Upper lobe of right lung (tissue), 1 donor: Measurements from ENCODE around the gene ZSWIM8. TPM values are rescaled to one million over a fixed set of nuclear protein-coding genes. Genes with fewer than 3 reads are reported as not detected.
"Not testable (repeated sequence)": the region's sequence is repeated elsewhere in the genome, so short reads cannot be mapped to it uniquely, and the experiment has no call there.

Experiments
- ATAC-seq: fragments of 200-7000 bp; cut with Tn5 transposase; one replicate; pipeline ENCODE4 v1.9.1; 2020; ENCODE audit warnings: mild to moderate bottlenecking, moderate library complexity
- DNase-seq: peaks from one replicate; pipeline ENCODE4 v3.0.0-alpha.2; 2020
- H3K27ac ChIP-seq: fragments of 200-600 bp; one replicate; pipeline ENCODE4 v1.8.0; 2022
- H3K27me3 ChIP-seq: fragments of 200-600 bp; one replicate; pipeline ENCODE4 v1.8.0; 2022; ENCODE audit warnings: mild to moderate bottlenecking
- H3K36me3 ChIP-seq: fragments of 200-600 bp; one replicate; pipeline ENCODE4 v1.8.0; 2022
- H3K4me1 ChIP-seq: fragments of 200-600 bp; one replicate; pipeline ENCODE4 v1.8.0; 2022
- H3K4me3 ChIP-seq: fragments of 200-600 bp; one replicate; pipeline ENCODE4 v1.8.0; 2022; ENCODE audit warnings: mild to moderate bottlenecking
- H3K9me3 ChIP-seq: fragments of 200-600 bp; one replicate; pipeline ENCODE4 v1.8.0; 2022
- intact Hi-C: fragments of 100-400 bp; cut with DNase I; formaldehyde crosslinking; loops from one replicate; pipeline ENCODE4 v1.11.0; 2022
- total RNA-seq: library from RNA; stranded (reverse); fragmentation: NEBNext Ultra II Directional; extraction: Animal tissue kit (Norgen Biotek cat#: 25700); gene quantifications from one replicate; pipeline ENCODE4 v1.2.1, GENCODE V29; 2021
- TF ChIP-seq, protein P1 (sequence below): fragments of 200-600 bp; IDR thresholded peaks from one replicate; pipeline ENCODE4 v1.8.0; 2022; ENCODE audit warnings: antibody characterized with exemption
- donor health status: DM: no; HTN: yes; CAD: no; lungs with severe emphysema.

Gene ZSWIM8
- total RNA-seq, 1 donor from 2014 or later, result 117 TPM

DNA sequence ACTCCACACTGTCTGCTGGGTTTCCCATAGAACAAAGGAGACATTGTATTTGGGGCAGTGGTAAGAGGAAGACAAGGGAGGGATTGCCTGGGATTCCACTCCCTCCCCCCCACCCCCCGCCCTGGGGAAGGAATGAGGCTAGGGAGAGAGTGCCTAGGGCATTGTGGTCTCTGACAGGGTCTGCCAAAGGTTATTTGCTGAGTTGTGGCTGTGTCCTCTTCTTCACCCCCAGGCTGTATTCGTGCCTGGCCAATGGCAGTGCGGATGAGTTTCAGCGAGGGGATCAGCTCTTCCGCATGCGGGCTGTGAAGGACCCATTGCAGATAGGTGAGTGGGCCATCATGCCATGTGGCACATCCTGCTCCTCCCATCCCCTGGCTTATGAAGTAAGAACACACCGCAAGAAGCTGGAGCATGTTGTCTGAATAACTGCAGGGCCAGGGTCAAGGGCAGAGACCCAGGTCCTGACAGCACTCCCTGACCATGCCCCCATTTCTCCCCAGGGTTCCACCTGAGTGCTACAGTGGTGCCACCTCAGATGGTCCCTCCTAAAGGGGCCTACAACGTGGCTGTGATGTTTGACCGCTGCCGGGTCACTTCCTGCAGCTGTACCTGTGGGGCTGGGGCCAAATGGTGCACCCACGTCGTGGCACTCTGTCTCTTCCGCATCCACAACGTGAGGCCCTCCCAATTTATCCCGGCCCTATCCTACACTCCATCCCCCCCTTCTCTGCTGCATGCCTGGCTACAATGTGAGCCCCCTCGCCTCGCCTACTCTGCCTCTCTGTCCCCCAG is 3.7 kb downstream of the ZSWIM8 start:
- DNase-seq (no peak), ATAC-seq (no peak)
- H3K27ac ChIP-seq, result no peak overlapping the region
- no peaks in the 10 kb centered on the region for H3K9me3 ChIP-seq
- H3K4me1 ChIP-seq, result peaks cover 24% of the 10 kb centered on the region
- no peaks in the 10 kb centered on the region for H3K27me3 ChIP-seq
- TF ChIP-seq, protein P1, sequence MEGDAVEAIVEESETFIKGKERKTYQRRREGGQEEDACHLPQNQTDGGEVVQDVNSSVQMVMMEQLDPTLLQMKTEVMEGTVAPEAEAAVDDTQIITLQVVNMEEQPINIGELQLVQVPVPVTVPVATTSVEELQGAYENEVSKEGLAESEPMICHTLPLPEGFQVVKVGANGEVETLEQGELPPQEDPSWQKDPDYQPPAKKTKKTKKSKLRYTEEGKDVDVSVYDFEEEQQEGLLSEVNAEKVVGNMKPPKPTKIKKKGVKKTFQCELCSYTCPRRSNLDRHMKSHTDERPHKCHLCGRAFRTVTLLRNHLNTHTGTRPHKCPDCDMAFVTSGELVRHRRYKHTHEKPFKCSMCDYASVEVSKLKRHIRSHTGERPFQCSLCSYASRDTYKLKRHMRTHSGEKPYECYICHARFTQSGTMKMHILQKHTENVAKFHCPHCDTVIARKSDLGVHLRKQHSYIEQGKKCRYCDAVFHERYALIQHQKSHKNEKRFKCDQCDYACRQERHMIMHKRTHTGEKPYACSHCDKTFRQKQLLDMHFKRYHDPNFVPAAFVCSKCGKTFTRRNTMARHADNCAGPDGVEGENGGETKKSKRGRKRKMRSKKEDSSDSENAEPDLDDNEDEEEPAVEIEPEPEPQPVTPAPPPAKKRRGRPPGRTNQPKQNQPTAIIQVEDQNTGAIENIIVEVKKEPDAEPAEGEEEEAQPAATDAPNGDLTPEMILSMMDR, result no peak
- no peak overlapping the region for H3K4me3 ChIP-seq
- intact Hi-C loops, result no loop called here
- peaks cover 52% of the 10 kb centered on the region for H3K36me3 ChIP-seq

DNA sequence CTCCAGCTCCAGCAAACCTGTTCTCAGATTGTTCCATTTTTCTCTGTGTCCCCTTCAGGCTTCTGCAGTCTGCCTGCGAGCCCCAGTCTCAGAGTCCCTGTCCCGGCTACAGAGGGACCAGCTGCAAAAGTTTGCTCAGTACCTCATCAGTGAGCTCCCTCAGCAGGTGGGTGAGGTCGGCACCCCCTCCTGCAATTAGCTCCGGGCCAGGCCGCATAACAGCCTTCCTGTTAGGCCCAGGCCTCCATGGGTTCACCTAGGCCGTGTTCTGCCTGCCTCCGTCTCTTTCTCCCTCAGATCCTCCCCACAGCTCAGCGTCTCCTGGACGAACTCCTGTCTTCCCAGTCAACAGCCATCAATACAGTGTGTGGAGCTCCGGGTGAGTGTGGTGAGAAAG is 4.3 kb downstream of the ZSWIM8 start:
- H3K4me1 ChIP-seq, result peaks cover 22% of the 10 kb centered on the region
- no peak overlapping the region for H3K27ac ChIP-seq
- H3K9me3 ChIP-seq, result no peaks in the 10 kb centered on the region
- TF ChIP-seq, protein P1, result no peak
- H3K27me3 ChIP-seq, result no peaks in the 10 kb centered on the region
- DNase-seq (no peak), ATAC-seq (no peak)
- peaks cover 58% of the 10 kb centered on the region for H3K36me3 ChIP-seq
- intact Hi-C loops, result no loop called here
- no peak overlapping the region for H3K4me3 ChIP-seq

DNA sequence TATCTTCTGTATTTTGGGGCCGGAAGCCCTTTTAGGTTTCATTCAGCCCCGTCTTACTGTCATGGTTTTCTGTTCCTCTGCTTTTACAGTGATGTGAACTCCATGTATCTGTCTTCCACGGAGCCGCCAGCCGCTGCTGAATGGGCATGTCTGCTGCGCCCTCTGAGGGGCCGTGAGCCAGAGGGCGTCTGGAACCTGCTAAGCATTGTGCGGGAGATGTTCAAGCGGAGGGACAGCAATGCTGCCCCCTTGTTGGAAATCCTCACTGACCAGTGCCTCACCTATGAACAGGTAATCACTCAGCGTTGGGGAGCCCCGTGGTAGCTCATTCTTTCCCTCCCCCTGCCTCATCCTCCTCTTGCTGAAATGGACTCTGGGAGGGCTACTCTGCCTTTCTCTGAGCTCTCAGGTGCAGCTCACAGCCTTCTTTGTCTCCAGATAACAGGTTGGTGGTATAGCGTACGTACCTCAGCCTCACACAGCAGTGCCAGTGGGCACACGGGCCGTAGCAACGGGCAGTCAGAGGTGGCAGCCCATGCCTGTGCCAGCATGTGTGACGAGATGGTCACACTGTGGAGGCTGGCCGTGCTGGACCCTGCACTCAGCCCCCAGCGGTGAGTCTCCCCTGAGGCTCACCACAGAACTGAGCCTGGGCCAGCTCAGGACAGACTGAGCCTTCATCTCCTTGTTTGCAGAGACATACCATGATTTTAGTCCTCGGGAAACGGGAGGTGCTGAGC is 5.7 kb downstream of the ZSWIM8 start:
- ATAC-seq (no peak), DNase-seq (no peak)
- peaks cover 18% of the 10 kb centered on the region for H3K4me1 ChIP-seq
- intact Hi-C loops, result no loop called here
- no peaks in the 10 kb centered on the region for H3K27me3 ChIP-seq
- no peaks in the 10 kb centered on the region for H3K9me3 ChIP-seq
- peaks cover 72% of the 10 kb centered on the region for H3K36me3 ChIP-seq
- H3K4me3 ChIP-seq, result no peak overlapping the region
- TF ChIP-seq, protein P1, result no peak
- no peak overlapping the region for H3K27ac ChIP-seq

DNA sequence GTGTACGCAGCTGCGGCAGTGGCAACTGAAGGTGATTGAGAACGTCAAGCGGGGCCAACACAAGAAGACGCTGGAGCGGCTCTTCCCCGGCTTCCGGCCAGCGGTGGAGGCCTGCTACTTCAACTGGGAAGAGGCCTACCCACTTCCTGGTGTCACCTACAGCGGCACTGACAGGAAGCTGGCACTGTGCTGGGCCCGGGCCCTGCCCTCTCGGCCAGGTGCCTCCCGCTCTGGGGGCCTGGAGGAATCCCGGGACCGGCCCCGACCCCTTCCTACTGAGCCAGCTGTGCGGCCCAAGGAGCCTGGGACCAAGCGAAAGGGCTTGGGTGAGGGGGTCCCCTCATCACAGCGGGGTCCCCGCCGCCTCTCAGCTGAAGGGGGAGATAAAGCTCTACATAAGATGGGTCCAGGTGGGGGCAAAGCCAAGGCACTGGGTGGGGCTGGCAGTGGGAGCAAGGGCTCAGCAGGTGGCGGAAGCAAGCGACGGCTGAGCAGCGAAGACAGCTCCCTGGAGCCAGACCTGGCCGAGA is 6.5 kb downstream of the ZSWIM8 start:
- H3K4me1 ChIP-seq, result peaks cover 11% of the 10 kb centered on the region
- no peak for ATAC-seq
- H3K27ac ChIP-seq, result no peak overlapping the region
- H3K36me3 ChIP-seq, result peaks cover 81% of the 10 kb centered on the region
- H3K9me3 ChIP-seq, result no peaks in the 10 kb centered on the region
- no peak for DNase-seq
- no peaks in the 10 kb centered on the region for H3K27me3 ChIP-seq
- TF ChIP-seq, protein P1, result no peak
- no peak overlapping the region for H3K4me3 ChIP-seq
- intact Hi-C loops, result no loop called here

DNA sequence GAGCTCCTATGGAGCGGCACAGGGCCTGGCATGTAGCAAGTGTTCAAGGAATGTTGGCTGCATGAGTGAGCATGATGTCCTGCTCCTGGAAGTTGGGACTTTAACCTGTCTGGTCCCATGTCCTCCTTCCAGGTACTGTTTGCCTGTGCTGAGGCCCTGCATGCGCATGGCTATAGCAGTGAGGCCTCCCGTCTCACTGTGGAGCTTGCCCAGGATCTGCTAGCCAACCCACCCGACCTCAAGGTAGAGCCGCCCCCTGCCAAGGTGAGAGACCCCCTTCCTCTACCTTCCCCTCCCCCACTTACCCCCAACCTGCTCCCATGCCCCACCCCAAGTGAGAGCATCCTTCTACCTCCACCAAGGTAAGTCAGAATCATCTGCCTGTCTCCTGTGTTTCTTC is 8.1 kb downstream of the ZSWIM8 start:
- peak; percentile 27 for DNase-seq
- ATAC-seq, result no peak
- H3K27ac ChIP-seq, result no peak overlapping the region
- no peak overlapping the region for H3K4me3 ChIP-seq
- intact Hi-C loops, result no loop called here
- peaks cover 96% of the 10 kb centered on the region for H3K36me3 ChIP-seq
- no peaks in the 10 kb centered on the region for H3K9me3 ChIP-seq
- H3K4me1 ChIP-seq, result no peaks in the 10 kb centered on the region
- H3K27me3 ChIP-seq, result no peaks in the 10 kb centered on the region
- TF ChIP-seq, protein P1, result no peak

DNA sequence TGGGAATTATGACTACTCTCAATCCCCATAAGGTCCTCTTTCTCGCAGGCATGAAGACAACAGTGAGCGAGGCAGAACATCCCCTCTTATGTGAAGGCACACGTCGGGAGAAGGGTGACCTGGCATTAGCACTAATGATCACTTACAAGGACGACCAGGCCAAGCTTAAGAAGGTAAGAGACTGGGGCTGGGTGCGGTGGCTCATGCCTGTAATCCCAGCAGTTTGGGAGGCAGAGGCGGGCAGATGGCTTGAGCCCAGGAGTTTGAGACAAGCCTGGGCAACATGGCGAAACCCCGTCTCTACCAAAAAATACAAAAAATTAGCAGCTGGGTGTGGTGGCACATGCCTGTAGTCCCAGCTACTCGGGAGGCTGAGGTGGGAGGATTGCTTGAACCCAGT is 10.1 kb downstream of the ZSWIM8 start:
- H3K27ac ChIP-seq, intact Hi-C loops, H3K4me1 ChIP-seq, ATAC-seq, H3K9me3 ChIP-seq, H3K4me3 ChIP-seq, H3K27me3 ChIP-seq: not testable (repeated sequence)
- H3K36me3 ChIP-seq, result peaks cover 99% of the 10 kb centered on the region
- DNase-seq, result peak; percentile 13

DNA sequence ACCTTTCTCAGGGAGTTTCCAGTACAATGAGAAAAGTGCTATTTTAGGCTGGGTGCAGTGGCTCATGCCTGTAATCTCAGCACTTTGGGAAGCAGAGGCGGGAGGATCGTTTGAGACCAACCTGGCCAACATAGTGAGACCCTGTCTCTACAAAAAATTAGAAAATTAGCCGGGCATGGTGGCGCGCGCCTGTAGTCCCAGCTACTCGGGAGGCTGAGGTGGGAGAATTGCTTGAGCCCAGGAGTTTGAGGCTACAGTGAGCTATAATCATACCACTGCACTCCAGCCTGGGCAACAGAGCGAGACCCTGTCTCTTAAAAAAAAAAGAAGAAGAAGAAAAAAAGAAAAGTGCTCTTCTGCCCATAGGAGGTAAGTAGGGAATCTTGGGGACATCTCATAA is 10.6 kb downstream of the ZSWIM8 start:
- ATAC-seq, H3K4me3 ChIP-seq, H3K9me3 ChIP-seq, H3K4me1 ChIP-seq, intact Hi-C loops, H3K27me3 ChIP-seq, H3K27ac ChIP-seq: not testable (repeated sequence)
- peaks cover 99% of the 10 kb centered on the region for H3K36me3 ChIP-seq
- DNase-seq, result peak; percentile 10
